Left lobe of liver (tissue), 2 donors: ENCODE measurements around the gene CLEC17A. TPM values are rescaled to one million over a fixed set of nuclear protein-coding genes. Genes with fewer than 3 reads are reported as not detected.

Experiments
- ATAC-seq: fragments of 200-7000 bp; cut with Tn5 transposase; one replicate; pipeline ENCODE4 v1.9.1; 2020; ENCODE audit warnings: mild to moderate bottlenecking, moderate library complexity
- DNase-seq: peaks from one replicate; pipeline ENCODE4 v3.0.0-alpha.2; 2020; ENCODE audit warnings: low spot score
- total RNA-seq: library from RNA; stranded (reverse); gene quantifications from one replicate; pipeline ENCODE4 v1.2.1, GENCODE V29; 2021
- donor health status: DM: no; HTN: no; CAD: no; lungs with moderate emphysema.
- donor health status: DM: no; HTN: yes; CAD: no.

The CLEC17A gene
- total RNA-seq, 1 donor from 2014 or later, result not detected

GRCh38 chr19:14639536-14640277 lies 56.8 kb downstream of the CLEC17A start:
- ATAC-seq (no peak), DNase-seq (no peak)

GRCh38 chr19:14648506-14648905 lies 65.6 kb downstream of the CLEC17A start:
- ATAC-seq, result no peak
- no peak for DNase-seq

- no peak for DNase-seq
- ATAC-seq, result no peak
Observed at GRCh38 chr19:14649020-14649419, 66.1 kb downstream of the CLEC17A start.

- no peak for ATAC-seq
- no peak for DNase-seq
Observed at GRCh38 chr19:14650161-14650560, 67.3 kb downstream of the CLEC17A start.

- no peak for DNase-seq
- ATAC-seq, result no peak
Observed at GRCh38 chr19:14654786-14655560, 72.1 kb downstream of the CLEC17A start.

- ATAC-seq (no peak), DNase-seq (no peak)
Observed at GRCh38 chr19:14655726-14656125, 72.8 kb downstream of the CLEC17A start.

- DNase-seq, result no peak
Observed at GRCh38 chr19:14659874-14660489, 77.1 kb downstream of the CLEC17A start.

GRCh38 chr19:14661372-14661924 lies 78.6 kb downstream of the CLEC17A start:
- DNase-seq (no peak), ATAC-seq (no peak)

More at GRCh38 chr19:14659874-14660489, 77.1 kb downstream of the CLEC17A start:
- ATAC-seq, result no peak

Other genes starting within 250 kb of the CLEC17A start
- gene ADGRE5, start 201.6 kb upstream of the CLEC17A start, total RNA-seq, result 11.7 TPM
- 18.0 TPM for gene DDX39A, start 163.7 kb upstream of the CLEC17A start, total RNA-seq
- 32.4 TPM for gene PKN1, start 149.8 kb upstream of the CLEC17A start, total RNA-seq
- gene PTGER1, start 107.7 kb upstream of the CLEC17A start, total RNA-seq, result 0.13 TPM
- 28.2 TPM for gene GIPC1, start 87.0 kb upstream of the CLEC17A start, total RNA-seq
- gene DNAJB1, start 64.7 kb upstream of the CLEC17A start, total RNA-seq, result 70.7 TPM
- 101 TPM for gene TECR, start 53.5 kb upstream of the CLEC17A start, total RNA-seq
- gene NDUFB7, start 11.0 kb upstream of the CLEC17A start, total RNA-seq, result 134 TPM
- gene ADGRE3, start 91.8 kb downstream of the CLEC17A start, total RNA-seq, result 0.10 TPM
- 3.6 TPM for gene ZNF333, start 107.0 kb downstream of the CLEC17A start, total RNA-seq
- gene ADGRE2, start 195.5 kb downstream of the CLEC17A start, total RNA-seq, result 1.6 TPM